Measurements from ENCODE around the gene BDP1.

The BDP1 gene

DNA sequence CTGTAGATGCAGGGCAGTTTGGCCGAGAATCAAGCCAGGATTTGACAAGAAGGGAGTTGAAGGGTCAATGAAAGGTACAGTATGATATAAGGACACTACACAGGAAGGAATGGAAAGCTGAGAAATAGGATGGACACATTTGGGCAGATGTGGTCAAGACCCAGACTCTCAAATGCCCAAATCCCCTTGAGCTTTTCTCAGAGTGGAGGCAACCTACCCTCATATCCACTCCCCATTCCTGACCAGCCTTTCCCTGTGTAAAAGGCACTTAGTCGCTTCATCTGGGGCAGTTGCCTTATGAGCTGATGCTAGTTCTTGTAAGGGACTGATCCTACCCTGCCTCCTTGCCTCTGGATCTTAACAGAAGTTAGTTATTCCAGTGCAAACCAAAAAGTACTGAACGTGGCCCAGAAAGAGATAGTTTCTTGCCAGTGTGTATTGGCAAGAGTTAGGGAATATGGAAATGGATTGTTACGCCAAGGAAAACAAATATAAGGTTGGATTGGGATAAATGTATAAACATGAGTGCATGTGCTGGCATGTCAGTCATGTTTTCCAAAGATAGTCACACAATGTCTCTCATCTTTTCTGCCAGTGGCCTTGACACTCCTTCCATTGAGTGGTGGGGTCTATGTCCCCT, 127.6 kb downstream of the BDP1 start (continued):
- TF ChIP-seq, protein P1, sequence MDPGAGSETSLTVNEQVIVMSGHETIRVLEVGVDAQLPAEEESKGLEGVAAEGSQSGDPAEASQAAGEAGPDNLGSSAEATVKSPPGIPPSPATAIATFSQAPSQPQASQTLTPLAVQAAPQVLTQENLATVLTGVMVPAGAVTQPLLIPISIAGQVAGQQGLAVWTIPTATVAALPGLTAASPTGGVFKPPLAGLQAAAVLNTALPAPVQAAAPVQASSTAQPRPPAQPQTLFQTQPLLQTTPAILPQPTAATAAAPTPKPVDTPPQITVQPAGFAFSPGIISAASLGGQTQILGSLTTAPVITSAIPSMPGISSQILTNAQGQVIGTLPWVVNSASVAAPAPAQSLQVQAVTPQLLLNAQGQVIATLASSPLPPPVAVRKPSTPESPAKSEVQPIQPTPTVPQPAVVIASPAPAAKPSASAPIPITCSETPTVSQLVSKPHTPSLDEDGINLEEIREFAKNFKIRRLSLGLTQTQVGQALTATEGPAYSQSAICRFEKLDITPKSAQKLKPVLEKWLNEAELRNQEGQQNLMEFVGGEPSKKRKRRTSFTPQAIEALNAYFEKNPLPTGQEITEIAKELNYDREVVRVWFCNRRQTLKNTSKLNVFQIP (CRISPR knock-in tag; IDR thresholded peaks at IDR 0.05; ENCODE audit: borderline replicate concordance, low read depth): no peak
- TF ChIP-seq ZC3H10 (CRISPR knock-in tag; IDR thresholded peaks at IDR 0.05) (no peak), SNAI2 (CRISPR knock-in tag; IDR thresholded peaks at IDR 0.05) (no peak)

DNA sequence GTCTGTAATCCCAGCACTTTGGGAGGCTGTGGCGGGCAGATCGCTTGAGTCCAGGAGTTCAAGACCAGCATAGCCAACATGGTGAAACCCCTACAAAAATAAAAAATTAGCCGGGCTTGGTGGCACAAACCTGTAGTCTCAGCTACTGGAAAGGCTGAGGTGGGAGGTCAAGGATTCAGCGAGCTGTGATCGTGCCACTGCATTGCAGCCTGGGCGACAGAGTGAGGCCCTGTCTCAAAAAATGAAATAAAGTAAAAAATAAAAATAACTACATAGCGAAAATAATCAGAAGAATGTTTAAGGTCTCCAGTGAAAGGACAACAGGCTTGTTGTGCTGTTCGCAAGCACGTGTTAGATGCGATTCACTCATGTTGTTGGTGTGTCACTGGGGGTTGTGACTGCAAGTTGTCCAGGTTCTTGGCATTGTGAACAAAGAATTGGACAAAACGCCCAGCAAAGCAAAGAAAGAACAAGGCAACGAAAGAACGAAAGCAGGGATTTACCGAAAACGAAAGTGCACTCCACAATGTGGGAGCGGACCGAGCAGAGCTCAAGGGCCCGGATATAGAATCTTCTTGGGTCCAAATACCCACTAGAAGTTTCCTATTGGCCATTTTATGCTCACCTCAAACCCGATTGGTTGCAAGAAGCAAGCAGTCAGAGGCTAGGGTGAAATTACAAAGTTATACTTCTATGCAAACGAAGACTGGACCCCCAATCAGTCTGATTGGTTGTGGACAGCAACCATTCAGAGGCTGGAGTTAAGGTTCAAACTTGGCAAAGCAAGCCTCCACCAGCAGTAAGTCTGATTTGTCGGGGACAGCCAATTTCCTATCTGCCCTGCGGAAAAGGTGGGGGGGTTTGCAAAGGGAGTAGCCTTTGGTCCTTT, 130.8 kb downstream of the BDP1 start:
- ATAC-seq: peak; percentile 84
- TF ChIP-seq RARB (CRISPR knock-in tag; IDR thresholded peaks at IDR 0.05) (no peak), OSR1 (CRISPR knock-in tag; IDR thresholded peaks at IDR 0.05) (no peak), ESRRG (CRISPR knock-in tag; IDR thresholded peaks at IDR 0.05) (no peak), ZC3H10 (CRISPR knock-in tag; IDR thresholded peaks at IDR 0.05) (no peak), ZNF8 (CRISPR knock-in tag; IDR thresholded peaks at IDR 0.05) (no peak), ZFP30 (CRISPR knock-in tag; IDR thresholded peaks at IDR 0.05) (no peak)
- TF ChIP-seq, protein P2, sequence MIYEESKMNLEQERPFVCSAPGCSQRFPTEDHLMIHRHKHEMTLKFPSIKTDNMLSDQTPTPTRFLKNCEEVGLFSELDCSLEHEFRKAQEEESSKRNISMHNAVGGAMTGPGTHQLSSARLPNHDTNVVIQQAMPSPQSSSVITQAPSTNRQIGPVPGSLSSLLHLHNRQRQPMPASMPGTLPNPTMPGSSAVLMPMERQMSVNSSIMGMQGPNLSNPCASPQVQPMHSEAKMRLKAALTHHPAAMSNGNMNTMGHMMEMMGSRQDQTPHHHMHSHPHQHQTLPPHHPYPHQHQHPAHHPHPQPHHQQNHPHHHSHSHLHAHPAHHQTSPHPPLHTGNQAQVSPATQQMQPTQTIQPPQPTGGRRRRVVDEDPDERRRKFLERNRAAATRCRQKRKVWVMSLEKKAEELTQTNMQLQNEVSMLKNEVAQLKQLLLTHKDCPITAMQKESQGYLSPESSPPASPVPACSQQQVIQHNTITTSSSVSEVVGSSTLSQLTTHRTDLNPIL (CRISPR knock-in tag; IDR thresholded peaks at IDR 0.05; ENCODE audit: low read depth): no peak

DNA sequence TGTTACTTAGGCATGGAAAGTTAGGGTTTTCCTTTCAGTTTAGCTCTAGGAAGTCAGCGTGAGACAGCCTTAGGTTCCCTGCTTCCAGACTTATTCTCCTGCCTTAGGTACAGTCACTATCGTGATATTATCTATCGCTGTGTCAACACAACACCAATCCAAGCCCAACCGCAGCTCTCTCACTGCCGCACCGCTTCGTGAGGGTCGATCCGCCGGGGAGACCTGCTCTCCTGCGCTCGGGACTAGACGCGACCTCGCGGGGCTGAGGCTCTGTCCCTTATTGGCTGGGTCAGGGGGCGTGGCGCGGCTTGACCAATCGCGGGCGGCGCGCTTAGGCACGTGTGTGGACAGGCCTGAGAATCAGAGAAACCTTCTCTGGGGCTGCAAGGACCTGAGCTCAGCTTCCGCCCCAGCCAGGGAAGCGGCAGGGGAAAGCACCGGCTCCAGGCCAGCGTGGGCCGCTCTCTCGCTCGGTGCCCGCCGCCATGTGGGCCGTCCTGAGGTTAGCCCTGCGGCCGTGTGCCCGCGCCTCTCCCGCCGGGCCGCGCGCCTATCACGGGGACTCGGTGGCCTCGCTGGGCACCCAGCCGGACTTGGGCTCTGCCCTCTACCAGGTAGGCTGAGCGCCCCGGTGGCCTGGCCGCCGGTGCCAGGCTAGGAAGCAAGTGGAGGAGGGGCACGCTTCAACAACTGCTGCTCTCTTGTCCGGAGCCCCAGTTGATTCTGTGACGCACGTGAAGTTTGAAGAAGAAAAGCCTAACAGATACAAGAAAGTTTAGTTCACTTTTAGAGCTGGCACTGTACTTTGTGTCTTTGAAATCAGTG, 131.7 kb downstream of the BDP1 start, which contains the start of gene MCCC2:
Gene MCCC2, plus strand, starts transcription at position 400 of the 825 bp plus-strand sequence. Its CDS starts 86 bp downstream, at position 486.
- 0 out of 2 replicates have a peak, but pooled peaks have one; percentile 17 for TF ChIP-seq CSDC2 (CRISPR knock-in tag; IDR thresholded peaks at IDR 0.05)
- TF ChIP-seq RARB (CRISPR knock-in tag; IDR thresholded peaks at IDR 0.05): no peak
- ATAC-seq: peak; percentile 99

- ATAC-seq: no peak
- TF ChIP-seq SNAI2 (CRISPR knock-in tag; IDR thresholded peaks at IDR 0.05): no peak
- TF ChIP-seq TSHZ2 (CRISPR knock-in tag; IDR thresholded peaks at IDR 0.05): no peak
- TF ChIP-seq ARNTL (CRISPR knock-in tag; IDR thresholded peaks at IDR 0.05; ENCODE audit: borderline replicate concordance, low read depth): no peak
- no peak for TF ChIP-seq ZC3H10 (CRISPR knock-in tag; IDR thresholded peaks at IDR 0.05)
- TF ChIP-seq, protein P2 (CRISPR knock-in tag; IDR thresholded peaks at IDR 0.05; ENCODE audit: low read depth): no peak
- TF ChIP-seq ESRRG (CRISPR knock-in tag; IDR thresholded peaks at IDR 0.05): no peak
- TF ChIP-seq TCF4 (CRISPR knock-in tag; IDR thresholded peaks at IDR 0.05; ENCODE audit: borderline replicate concordance): no peak
- no peak for TF ChIP-seq ISL1 (CRISPR knock-in tag; IDR thresholded peaks at IDR 0.05)
- no peak for TF ChIP-seq ZFP30 (CRISPR knock-in tag; IDR thresholded peaks at IDR 0.05)
- TF ChIP-seq PPARA (CRISPR knock-in tag; IDR thresholded peaks at IDR 0.05; ENCODE audit: borderline replicate concordance): no peak
- TF ChIP-seq, protein P1 (CRISPR knock-in tag; IDR thresholded peaks at IDR 0.05; ENCODE audit: borderline replicate concordance, low read depth): no peak
- no peak for TF ChIP-seq ZFP3 (CRISPR knock-in tag; IDR thresholded peaks at IDR 0.05)
- no peak for TF ChIP-seq ZNF8 (CRISPR knock-in tag; IDR thresholded peaks at IDR 0.05)
- TF ChIP-seq GLIS3 (CRISPR knock-in tag; IDR thresholded peaks at IDR 0.05): no peak
- no peak for TF ChIP-seq BACH2 (CRISPR knock-in tag; IDR thresholded peaks at IDR 0.05; ENCODE audit: borderline replicate concordance)
- TF ChIP-seq CSRNP3 (CRISPR knock-in tag; IDR thresholded peaks at IDR 0.05): no peak
- TF ChIP-seq ZNF565 (CRISPR knock-in tag; conservative IDR thresholded peaks at IDR 0.05; ENCODE audit: low read depth): no peak
Observed at GRCh38 chr5:71587766-71588532, 132.5 kb downstream of the BDP1 start.
